H1 (cell line): ENCODE measurements around the gene USH2A. TPM values are rescaled to one million over a fixed set of nuclear protein-coding genes. Genes with fewer than 3 reads are reported as not detected.

Experiments used
- CTCF ChIA-PET: fragments of 300-600 bp; sonication (Branson Sonifier 250); formaldehyde crosslinking; loops from one replicate; lab custom pipeline; 2021; ENCODE audit not compliant: partially characterized antibody; lab: Charles Lee
- POLR2A ChIA-PET: fragments of 300-600 bp; sonication (Branson Sonifier 250); formaldehyde crosslinking; loops from one replicate; lab custom pipeline; 2021; ENCODE audit warnings: inconsistent platforms; ENCODE audit not compliant: partially characterized antibody; lab: Charles Lee
- DNase-seq, 2 experiments: peaks; one replicate each; pipeline versions ENCODE4 v3.0.0 to v3.0.0-alpha.2; 2010 to 2022; ENCODE audit warnings: low spot score in 2 of 2, low read depth in 1 of 2, mixed read lengths in 1 of 2
- FAIRE-seq: peaks from 2 replicates; lab custom pipeline; 2011; peaks lifted over from hg19 to GRCh38; lab: Jason Lieb, UNC
- H2AFZ ChIP-seq: 2 replicates; pipeline ENCODE4 v1.8.1; 2012; ENCODE audit warnings: low read length, inconsistent platforms
- H2AK5ac ChIP-seq: 2 replicates; pipeline ENCODE4 v1.6.1; 2013; ENCODE audit warnings: low read depth, low read length
- H2BK120ac ChIP-seq: replicated peaks from 2 replicates; pipeline ENCODE3; 2013; ENCODE audit warnings: low read depth, low read length, inconsistent platforms
- H2BK12ac ChIP-seq: 2 replicates; pipeline ENCODE4 v1.6.1; 2013; ENCODE audit warnings: low read depth, low read length
- H2BK15ac ChIP-seq: 2 replicates; pipeline ENCODE4 v1.6.1; 2013; ENCODE audit warnings: low read length
- H2BK20ac ChIP-seq: 2 replicates; pipeline ENCODE4 v1.6.1; 2013; ENCODE audit warnings: low read length
- H2BK5ac ChIP-seq: 2 replicates; pipeline ENCODE4 v1.6.1; 2013; ENCODE audit warnings: low read depth, low read length
- H3K14ac ChIP-seq: 2 replicates; pipeline ENCODE4 v1.6.1; 2013; ENCODE audit warnings: inconsistent platforms; ENCODE audit not compliant: insufficient read length
- H3K18ac ChIP-seq: 2 replicates; pipeline ENCODE4 v1.6.1; 2013; ENCODE audit warnings: low read length; ENCODE audit errors: extremely low read depth
- H3K23ac ChIP-seq: 2 replicates; pipeline ENCODE4 v1.6.1; 2013; ENCODE audit warnings: inconsistent platforms; ENCODE audit not compliant: insufficient read length
- H3K23me2 ChIP-seq: 2 replicates; pipeline ENCODE4 v1.6.1; 2013; ENCODE audit warnings: low read depth, low read length
- H3K27ac ChIP-seq: 2 replicates; pipeline ENCODE4 v1.6.1; 2011; ENCODE audit warnings: low read depth, low read length, inconsistent platforms
- H3K27me3 ChIP-seq, 4 experiments: replicated peaks in 1 of 4; 1 replicate in 1 of 4; 2 replicates in 3 of 4; pipeline versions ENCODE4 v1.6.1 to v1.8.1; 2011 to 2013; ENCODE audit warnings: low read length in 3 of 4, mild to moderate bottlenecking in 3 of 4, inconsistent platforms in 2 of 4, mixed read lengths in 2 of 4, moderate library complexity in 1 of 4; ENCODE audit not compliant: control insufficient read depth in 3 of 4, insufficient read depth in 3 of 4; ENCODE audit errors: extremely low read depth in 1 of 4
- H3K36me3 ChIP-seq, 4 experiments: 2 replicates each; pipeline versions ENCODE4 v1.6.1 to v1.8.1; 2011 to 2013; ENCODE audit warnings: mild to moderate bottlenecking in 4 of 4, low read length in 3 of 4, moderate library complexity in 2 of 4, control low read depth in 1 of 4, inconsistent platforms in 1 of 4; ENCODE audit not compliant: insufficient read depth in 4 of 4, control insufficient read depth in 2 of 4
- H3K4ac ChIP-seq: replicated peaks from 2 replicates; pipeline ENCODE3; 2013; ENCODE audit warnings: low read length, low read depth, mixed read lengths, inconsistent platforms; ENCODE audit not compliant: insufficient read length
- H3K4me1 ChIP-seq, 4 experiments: replicated peaks in 1 of 4; 1 replicate in 1 of 4; 2 replicates in 3 of 4; pipeline versions ENCODE4 v1.6.1 to v1.8.1; 2011 to 2013; ENCODE audit warnings: low read length in 3 of 4, inconsistent platforms in 2 of 4, mixed read lengths in 1 of 4; ENCODE audit not compliant: insufficient read depth in 4 of 4, control insufficient read depth in 3 of 4
- H3K4me2 ChIP-seq, 2 experiments: 2 replicates each; pipeline versions ENCODE4 v1.6.1 to v1.8.1; 2011 to 2013; ENCODE audit warnings: low read depth in 2 of 2, low read length in 2 of 2, control low read depth in 1 of 2, inconsistent platforms in 1 of 2, mild to moderate bottlenecking in 1 of 2; ENCODE audit not compliant: insufficient read depth in 1 of 2
- H3K4me3 ChIP-seq, 4 experiments: fragments of 200-600, 300-600 bp in 1 of 4; sonication (generic), shearing (Covaris generic), sonication (Bioruptor Twin) in 1 of 4; 2 replicates each; pipeline versions ENCODE4 v1.5.1 to v1.8.1; 2011 to 2016; ENCODE audit warnings: low read length in 4 of 4, low read depth in 3 of 4, control low read depth in 2 of 4, inconsistent platforms in 2 of 4, mild to moderate bottlenecking in 2 of 4, mixed read lengths in 1 of 4, moderate library complexity in 1 of 4; ENCODE audit not compliant: insufficient read depth in 2 of 4; ENCODE audit errors: extremely low read depth in 1 of 4
- H3K56ac ChIP-seq: replicated peaks from 2 replicates; pipeline ENCODE3; 2013; ENCODE audit warnings: low read depth, mild to moderate bottlenecking, mixed read lengths, low read length, inconsistent platforms; ENCODE audit not compliant: insufficient read length
- H3K79me1 ChIP-seq: 2 replicates; pipeline ENCODE4 v1.6.1; 2013; ENCODE audit warnings: low read depth, low read length, control low read depth
- H3K79me2 ChIP-seq, 2 experiments: 2 replicates each; pipeline versions ENCODE4 v1.6.1 to v1.8.1; 2012 to 2013; ENCODE audit warnings: low read length in 2 of 2, mild to moderate bottlenecking in 2 of 2, inconsistent platforms in 1 of 2; ENCODE audit not compliant: insufficient read depth in 2 of 2, control insufficient read depth in 1 of 2
- H3K9ac ChIP-seq, 4 experiments: replicated peaks in 1 of 4; 1 replicate in 1 of 4; 2 replicates in 3 of 4; pipeline versions ENCODE4 v1.6.1 to v1.8.1; 2011 to 2013; ENCODE audit warnings: low read depth in 3 of 4, low read length in 3 of 4, control low read depth in 2 of 4, mild to moderate bottlenecking in 2 of 4, moderate library complexity in 2 of 4, inconsistent platforms in 1 of 4; ENCODE audit errors: extremely low read depth in 1 of 4
- H3K9me3 ChIP-seq, 2 experiments: 2 replicates each; pipeline versions ENCODE4 v1.6.1 to v1.8.1; 2012 to 2013; ENCODE audit warnings: mild to moderate bottlenecking in 2 of 2, moderate library complexity in 2 of 2, control low read depth in 1 of 2, inconsistent platforms in 1 of 2, low read depth in 1 of 2, low read length in 1 of 2, mixed read lengths in 1 of 2; ENCODE audit not compliant: insufficient read depth in 2 of 2
- H4K20me1 ChIP-seq, 2 experiments: replicated peaks in 1 of 2; 2 replicates each; pipeline versions ENCODE3 to v1.8.1; 2011 to 2013; ENCODE audit warnings: inconsistent platforms in 2 of 2, low read length in 2 of 2, mild to moderate bottlenecking in 1 of 2; ENCODE audit not compliant: insufficient read depth in 2 of 2, control insufficient read depth in 1 of 2
- H4K5ac ChIP-seq: 2 replicates; pipeline ENCODE4 v1.6.1; 2013; ENCODE audit warnings: low read length, low read depth, mixed read lengths, inconsistent platforms; ENCODE audit not compliant: insufficient read length
- H4K8ac ChIP-seq: 2 replicates; pipeline ENCODE4 v1.8.0; 2013; ENCODE audit warnings: mild to moderate bottlenecking, moderate library complexity, low read length, inconsistent platforms; ENCODE audit not compliant: insufficient read depth; ENCODE audit errors: extremely low read depth
- H4K91ac ChIP-seq: replicated peaks from 2 replicates; pipeline ENCODE3; 2013; ENCODE audit warnings: low read length, mixed read lengths, inconsistent platforms; ENCODE audit not compliant: insufficient read length
- ASH2L ChIP-seq: fragments of 200-600, 300-600 bp; sonication (generic); IDR thresholded peaks from one replicate; pipeline ENCODE4 v1.7.1; 2017; ENCODE audit warnings: low read length
- CBX5 ChIP-seq: fragments of 300-800, 300-1000 bp; sonication (generic); IDR thresholded peaks from 2 replicates; pipeline ENCODE4 v1.7.1; 2016; ENCODE audit warnings: antibody characterized with exemption, low read length, low read depth
- CEBPB ChIP-seq: IDR thresholded peaks from 2 replicates; pipeline ENCODE4 v1.6.1; 2012; ENCODE audit warnings: low read depth, low read length
- CREB1 ChIP-seq: IDR thresholded peaks from 2 replicates; pipeline ENCODE4 v1.6.1; 2012; ENCODE audit warnings: inconsistent platforms
- EP300 ChIP-seq, 2 experiments: IDR thresholded peaks; 1 replicate in 1 of 2; 2 replicates in 1 of 2; pipeline ENCODE4 v1.6.1; 2011 to 2012; ENCODE audit warnings: low read depth in 2 of 2, low read length in 2 of 2, mild to moderate bottlenecking in 2 of 2, borderline replicate concordance in 1 of 2, inconsistent platforms in 1 of 2, moderate library complexity in 1 of 2
- FOSL1 ChIP-seq: IDR thresholded peaks from 2 replicates; pipeline ENCODE4 v1.6.1; 2011; ENCODE audit warnings: mild to moderate bottlenecking, low read depth, low read length, moderate library complexity; ENCODE audit not compliant: insufficient read depth
- GABPA ChIP-seq: IDR thresholded peaks from 2 replicates; pipeline ENCODE4 v1.6.1; 2011; ENCODE audit warnings: mild to moderate bottlenecking, low read length, moderate library complexity, borderline replicate concordance; ENCODE audit not compliant: insufficient read depth
- JUN ChIP-seq: IDR thresholded peaks from 2 replicates; pipeline ENCODE4 v1.6.1; 2011; ENCODE audit warnings: low read depth, mild to moderate bottlenecking, improper control_type of control experiment, low read length
- RNF2 ChIP-seq: fragments of 200-900, 300-1000 bp; sonication (generic); IDR thresholded peaks from 2 replicates; pipeline ENCODE4 v1.7.1; 2016; ENCODE audit warnings: borderline replicate concordance, low read depth, mild to moderate bottlenecking, antibody characterized with exemption, low read length; ENCODE audit not compliant: poor library complexity, severe bottlenecking; ENCODE audit errors: missing control alignments
- SIRT6 ChIP-seq: IDR thresholded peaks from one replicate; pipeline ENCODE4 v1.7.1; 2012; ENCODE audit warnings: low read length, inconsistent platforms
- SP1 ChIP-seq: IDR thresholded peaks from 2 replicates; pipeline ENCODE4 v1.6.1; 2011; ENCODE audit warnings: low read depth, low read length
- SRF ChIP-seq: IDR thresholded peaks from 2 replicates; pipeline ENCODE4 v1.6.1; 2011; ENCODE audit warnings: mild to moderate bottlenecking, low read depth, low read length, moderate library complexity
- SUZ12 ChIP-seq: fragments of 200-600 bp; sonication (generic); IDR thresholded peaks from 2 replicates; pipeline ENCODE4 v1.6.1; 2012; ENCODE audit warnings: mild to moderate bottlenecking, inconsistent platforms, low read length, moderate library complexity, mixed read lengths
- TAF7 ChIP-seq: optimal IDR thresholded peaks from 2 replicates; pipeline ENCODE3; 2011; ENCODE audit warnings: low read depth, mild to moderate bottlenecking, inconsistent platforms, low read length, moderate library complexity, borderline replicate concordance
- ZNF274 ChIP-seq: IDR thresholded peaks from 2 replicates; pipeline ENCODE4 v1.7.0; 2012; ENCODE audit warnings: low read length, borderline replicate concordance; ENCODE audit errors: extremely low read depth
- WGBS, 2 experiments: shearing (Covaris generic) in 1 of 2; methylation state at CpG; one replicate each; pipeline versions ENCODE4 v1.1.6 to v1.1.7; 2013 to 2015; ENCODE audit warnings: low lambda C conversion rate in 2 of 2, mixed read lengths in 2 of 2, inconsistent platforms in 1 of 2, low coverage in 1 of 2, missing lambda C conversion rate in 1 of 2; ENCODE audit not compliant: insufficient replicate concordance in 2 of 2, insufficient coverage in 1 of 2, insufficient read length in 1 of 2; ENCODE audit errors: extremely low coverage in 1 of 2, missing lambda C conversion rate in 1 of 2; 5-methylcytosine and 5-hydroxymethylcytosine counted together
- polyA plus RNA-seq, 7 experiments: library from polyadenylated mRNA; depleted of rRNA in 3 of 7; stranded (reverse) in 5 of 7; unstranded in 2 of 7; fragments of >200 nt in 5 of 7; fragments of 200-250 nt in 2 of 7; gene quantifications; 1 replicate in 5 of 7; 2 replicates in 1 of 7; 4 replicates in 1 of 7; pipeline versions ENCODE4 v1.2.1 to v1.2.3, GENCODE V29; 2011 to 2013; ENCODE audit warnings: missing spikeins in 2 of 7, mixed read lengths in 2 of 7
- total RNA-seq: library from RNA; stranded (reverse); fragmentation: NEBNext Ultra II Directional; extraction: Animal tissue kit (Norgen Biotek cat#: 25700); gene quantifications from 2 replicates; pipeline ENCODE4 v1.2.1, GENCODE V29; 2021

The USH2A gene
- total and polyA plus RNA-seq, 2 of the 8 experiments (the other 6 are each of a cell fraction or from before 2014, with no cell fraction given) = 0.02 to 0.17 TPM

DNA sequence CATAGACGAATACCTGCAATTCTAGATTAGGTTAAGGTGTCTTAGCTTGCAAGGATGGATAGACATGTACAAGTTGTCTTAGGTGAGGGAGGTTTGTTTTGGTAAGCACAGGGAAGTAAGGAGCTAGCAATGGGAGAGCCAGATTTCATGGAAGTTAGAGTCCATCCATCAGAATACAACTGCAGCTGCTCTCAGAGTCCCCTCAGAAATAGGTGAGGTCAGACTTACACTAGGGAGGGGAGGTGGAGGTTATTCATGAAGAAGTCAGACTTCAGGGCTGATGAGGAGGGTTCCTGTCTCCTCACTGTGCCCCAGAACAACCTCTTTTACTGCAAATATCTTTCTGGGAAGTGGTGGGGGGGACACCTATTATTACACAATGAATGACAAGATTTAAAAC is 770.9 kb downstream of the USH2A start:
- Histone ChIP-seq H3K27me3 (no peaks in the 10 kb centered on the region), H2BK5ac (peak overlapping the region; percentile 81; the same call in 1 of the 2 replicates), H3K4me1 (peaks cover 0 to 29% (median 11%) of the 10 kb centered on the region in 4 experiments; a peak in 5 of 7 replicates), H3K14ac (no peak overlapping the region), H2BK15ac (no peak overlapping the region), H3K4ac (no peak overlapping the region), H4K91ac (no peak overlapping the region), H2AFZ (no peak overlapping the region), H3K4me3 (peak overlapping the region in 1 of 4 experiments; percentile 40; a peak in 1 of 8 replicates), H4K20me1 (no peaks in the 10 kb centered on the region), H3K18ac (peak overlapping the region; percentile 56; the same call in 1 of the 2 replicates), H4K5ac (no peak overlapping the region), H3K79me2 (no peaks in the 10 kb centered on the region), H2AK5ac (no peak overlapping the region), H3K23me2 (no peaks in the 10 kb centered on the region), H3K27ac (no peak overlapping the region), H2BK12ac (peak overlapping the region; percentile 42; the same call in 1 of the 2 replicates), H3K36me3 (no peaks in the 10 kb centered on the region), H3K9ac (no peak overlapping the region), H3K79me1 (no peaks in the 10 kb centered on the region), H3K9me3 (no peaks in the 10 kb centered on the region), H2BK20ac (peak overlapping the region; percentile 76; the same call in 1 of the 2 replicates), H4K8ac (no peak overlapping the region), H3K56ac (no peak overlapping the region), H3K4me2 (peak overlapping the region; percentile 46 to 53), H3K23ac (no peak overlapping the region), H2BK120ac (no peak overlapping the region)
- no peak for DNase-seq
- ChIA-PET POLR2A (no interaction called here), CTCF (interaction anchor here (1.2 kb wide), 1 partner anchor 136 kb away, joined by 3 read pairs; no protein-coding TSS in a partner anchor)
- FAIRE-seq = no peak
- 44% methylated on average over 1 of the region's 1 CpG; no CpG with 5 or more reads in 1 of the 2 experiments for WGBS, 2 experiments
- TF ChIP-seq SUZ12 = no peak
- TF ChIP-seq SIRT6 = no peak
- no peak for TF ChIP-seq ASH2L
- no peak for TF ChIP-seq EP300 (IDR thresholded peaks at IDR 0.05; ENCODE audit: borderline replicate concordance in 1 of 2, low read depth in 2 of 2, low read length in 2 of 2)
- TF ChIP-seq RNF2 = no peak
- TF ChIP-seq ZNF274 = no peak
- TF ChIP-seq SRF = no peak
- no peak for TF ChIP-seq JUN
- no peak for TF ChIP-seq SP1
- TF ChIP-seq GABPA = no peak
- TF ChIP-seq TAF7 = no peak
- no peak for TF ChIP-seq CEBPB
- TF ChIP-seq FOSL1 = no peak
- no peak for TF ChIP-seq CREB1
- no peak for TF ChIP-seq CBX5
